DND-41 (cell line): ENCODE data around the gene MAN2C1.

Source experiments
- EZH2 ChIP-seq: IDR thresholded peaks from 3 replicates; pipeline ENCODE4 v1.6.1; 2012; ENCODE audit warnings: borderline replicate concordance, low read depth, mild to moderate bottlenecking, moderate library complexity, low read length, inconsistent platforms; ENCODE audit not compliant: severe bottlenecking
- TF ChIP-seq, protein P1 (sequence below): IDR thresholded peaks from 2 replicates; pipeline ENCODE4 v1.5.1; 2012; ENCODE audit warnings: borderline replicate concordance, low read length, moderate library complexity, mild to moderate bottlenecking; ENCODE audit not compliant: poor library complexity, severe bottlenecking; ENCODE audit errors: extremely low read depth

DNA sequence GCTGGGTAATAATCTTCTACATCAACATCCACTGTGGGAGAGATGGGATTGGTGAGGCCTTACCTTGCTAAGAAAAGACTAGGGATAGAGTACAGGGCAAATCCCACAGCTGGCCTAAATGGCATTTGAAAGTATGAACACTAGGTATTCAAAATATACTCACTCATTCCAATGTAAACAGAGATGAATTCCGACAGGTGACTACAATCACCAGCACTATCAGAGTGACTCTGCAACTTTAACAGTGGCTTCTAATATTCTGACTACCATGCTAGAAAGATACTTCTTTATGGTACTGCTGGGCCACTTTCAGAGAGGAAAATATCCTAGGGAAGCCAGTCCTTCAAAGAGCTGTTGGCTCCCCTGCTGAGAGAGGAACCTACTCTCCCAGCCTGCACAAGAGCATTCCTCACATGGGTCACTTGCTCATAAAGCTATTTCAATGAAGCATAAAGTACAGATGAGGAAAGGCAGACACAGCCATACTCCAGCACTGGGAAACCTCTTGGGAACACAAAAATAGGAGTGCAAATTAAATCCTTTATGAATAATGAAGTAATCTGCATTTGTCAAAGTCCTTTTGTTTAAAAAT lies 21.5 kb upstream of the MAN2C1 start:
- TF ChIP-seq, protein P1, sequence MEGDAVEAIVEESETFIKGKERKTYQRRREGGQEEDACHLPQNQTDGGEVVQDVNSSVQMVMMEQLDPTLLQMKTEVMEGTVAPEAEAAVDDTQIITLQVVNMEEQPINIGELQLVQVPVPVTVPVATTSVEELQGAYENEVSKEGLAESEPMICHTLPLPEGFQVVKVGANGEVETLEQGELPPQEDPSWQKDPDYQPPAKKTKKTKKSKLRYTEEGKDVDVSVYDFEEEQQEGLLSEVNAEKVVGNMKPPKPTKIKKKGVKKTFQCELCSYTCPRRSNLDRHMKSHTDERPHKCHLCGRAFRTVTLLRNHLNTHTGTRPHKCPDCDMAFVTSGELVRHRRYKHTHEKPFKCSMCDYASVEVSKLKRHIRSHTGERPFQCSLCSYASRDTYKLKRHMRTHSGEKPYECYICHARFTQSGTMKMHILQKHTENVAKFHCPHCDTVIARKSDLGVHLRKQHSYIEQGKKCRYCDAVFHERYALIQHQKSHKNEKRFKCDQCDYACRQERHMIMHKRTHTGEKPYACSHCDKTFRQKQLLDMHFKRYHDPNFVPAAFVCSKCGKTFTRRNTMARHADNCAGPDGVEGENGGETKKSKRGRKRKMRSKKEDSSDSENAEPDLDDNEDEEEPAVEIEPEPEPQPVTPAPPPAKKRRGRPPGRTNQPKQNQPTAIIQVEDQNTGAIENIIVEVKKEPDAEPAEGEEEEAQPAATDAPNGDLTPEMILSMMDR, result no peak
- no peak for TF ChIP-seq EZH2
